GM10266 (cell line): ENCODE data around the gene SPATA24.

Experiments
- DNase-seq: peaks from one replicate; pipeline ENCODE4 v3.0.0; 2012; ENCODE audit errors: extremely low spot score
- TF ChIP-seq, protein P1 (sequence below): IDR thresholded peaks from 2 replicates; pipeline ENCODE4 v1.5.1; 2012; ENCODE audit warnings: mild to moderate bottlenecking, low read depth; ENCODE audit not compliant: control insufficient read depth, insufficient read depth; ENCODE audit errors: missing control alignments

The SPATA24 gene

DNA sequence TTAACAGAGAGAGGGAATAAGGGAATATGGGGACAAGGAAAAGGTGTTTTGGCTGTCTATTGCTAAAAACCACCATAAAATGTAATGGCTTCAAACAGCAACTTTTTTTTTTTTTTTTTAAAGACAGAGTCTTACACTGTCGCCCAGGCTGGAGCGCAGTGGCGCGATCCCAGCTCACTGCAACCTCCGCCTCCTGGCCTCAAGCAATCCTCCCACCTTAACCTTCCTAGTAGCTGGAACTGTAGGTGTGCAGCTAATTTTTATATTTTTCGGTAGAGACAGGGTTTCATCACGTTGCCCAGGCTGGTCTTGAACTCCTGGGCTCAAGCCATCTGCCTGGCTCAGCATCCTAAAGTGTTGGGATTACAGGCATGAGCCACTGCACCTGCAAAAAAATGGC, 4.3 kb upstream of the SPATA24 start:
- TF ChIP-seq, protein P1, sequence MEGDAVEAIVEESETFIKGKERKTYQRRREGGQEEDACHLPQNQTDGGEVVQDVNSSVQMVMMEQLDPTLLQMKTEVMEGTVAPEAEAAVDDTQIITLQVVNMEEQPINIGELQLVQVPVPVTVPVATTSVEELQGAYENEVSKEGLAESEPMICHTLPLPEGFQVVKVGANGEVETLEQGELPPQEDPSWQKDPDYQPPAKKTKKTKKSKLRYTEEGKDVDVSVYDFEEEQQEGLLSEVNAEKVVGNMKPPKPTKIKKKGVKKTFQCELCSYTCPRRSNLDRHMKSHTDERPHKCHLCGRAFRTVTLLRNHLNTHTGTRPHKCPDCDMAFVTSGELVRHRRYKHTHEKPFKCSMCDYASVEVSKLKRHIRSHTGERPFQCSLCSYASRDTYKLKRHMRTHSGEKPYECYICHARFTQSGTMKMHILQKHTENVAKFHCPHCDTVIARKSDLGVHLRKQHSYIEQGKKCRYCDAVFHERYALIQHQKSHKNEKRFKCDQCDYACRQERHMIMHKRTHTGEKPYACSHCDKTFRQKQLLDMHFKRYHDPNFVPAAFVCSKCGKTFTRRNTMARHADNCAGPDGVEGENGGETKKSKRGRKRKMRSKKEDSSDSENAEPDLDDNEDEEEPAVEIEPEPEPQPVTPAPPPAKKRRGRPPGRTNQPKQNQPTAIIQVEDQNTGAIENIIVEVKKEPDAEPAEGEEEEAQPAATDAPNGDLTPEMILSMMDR = no peak
- no peak for DNase-seq

DNA sequence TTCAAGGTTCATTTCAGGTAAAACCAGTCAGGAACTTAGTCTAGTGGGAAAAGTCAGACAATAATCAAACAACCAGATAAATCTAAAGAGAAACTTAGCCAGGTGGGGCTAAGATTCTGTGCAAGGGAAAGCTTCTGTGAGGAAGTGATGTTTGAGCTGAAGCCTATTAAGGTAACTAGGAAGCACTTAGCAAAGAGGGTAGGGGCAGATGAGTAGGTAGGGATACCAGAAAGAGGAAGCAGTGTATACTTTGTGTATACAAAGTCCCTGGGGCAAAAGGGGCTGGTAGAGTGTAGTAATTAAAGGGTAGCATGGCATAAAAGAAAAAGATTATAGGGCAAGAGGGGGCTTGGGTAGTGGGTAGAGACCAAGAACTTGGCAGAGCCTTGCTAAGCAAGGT, 3.6 kb upstream of the SPATA24 start:
- DNase-seq = no peak
- TF ChIP-seq, protein P1 = no peak

DNA sequence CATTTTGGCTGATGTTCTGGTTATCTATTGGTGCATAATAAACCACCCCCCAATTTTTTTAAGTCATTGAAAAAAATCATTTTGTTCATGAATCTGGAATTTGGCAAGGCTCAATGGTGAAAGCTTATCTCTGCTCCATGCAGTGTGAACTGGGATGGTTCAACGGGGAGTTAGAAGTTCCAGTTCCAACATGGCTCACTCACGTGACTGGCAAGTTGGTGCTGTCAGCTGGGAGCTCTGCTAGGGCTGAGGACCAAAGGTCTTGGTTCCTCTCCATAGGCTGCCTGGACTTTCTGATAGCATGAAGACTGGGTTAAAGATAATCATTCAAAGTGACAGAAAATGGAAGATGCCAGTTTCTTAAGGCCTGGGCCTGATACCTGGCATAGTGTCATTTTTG, 3.1 kb upstream of the SPATA24 start:
- TF ChIP-seq, protein P1 = no peak

DNA sequence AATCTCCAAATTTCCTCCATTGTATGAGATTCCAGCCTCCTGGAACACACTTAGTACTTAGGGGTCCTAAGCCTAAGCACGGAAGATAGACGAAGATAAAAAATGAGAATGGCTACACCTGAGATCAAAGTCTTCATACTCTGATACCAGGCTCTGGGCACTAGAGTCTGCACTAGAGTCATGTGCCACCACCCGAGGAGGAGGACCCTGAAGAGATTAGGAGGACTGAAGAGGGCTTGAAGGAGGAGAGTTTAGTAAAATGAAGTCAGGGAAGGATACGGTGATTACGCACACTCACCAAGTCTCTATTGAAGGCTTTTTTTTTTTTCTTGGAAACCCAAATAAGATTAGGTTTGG, 573 bp upstream of the SPATA24 start:
- TF ChIP-seq, protein P1 = no peak
- DNase-seq = no peak

More for the DNA sequence above, 3.1 kb upstream of the SPATA24 start:
- DNase-seq = no peak

DNA sequence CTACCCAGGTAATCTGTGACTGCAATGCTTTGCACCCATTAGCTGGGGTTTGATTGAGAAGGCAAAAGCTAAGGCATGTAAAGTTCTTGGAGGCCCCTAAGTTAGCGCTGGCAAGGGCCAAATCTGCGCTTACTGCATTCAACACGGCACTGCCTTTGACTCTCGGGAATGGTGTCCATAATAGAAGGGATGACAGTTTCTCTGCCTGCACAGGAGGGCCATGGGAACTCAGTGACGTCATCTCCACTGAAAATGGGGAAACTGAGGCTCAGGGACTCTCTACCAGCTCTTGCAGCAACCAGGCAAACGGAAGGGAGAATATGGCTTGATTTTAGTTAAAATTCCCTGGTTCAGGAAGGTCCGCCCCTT, 487 bp downstream of the SPATA24 start:
- TF ChIP-seq, protein P1 = no peak
- no peak for DNase-seq

DNA sequence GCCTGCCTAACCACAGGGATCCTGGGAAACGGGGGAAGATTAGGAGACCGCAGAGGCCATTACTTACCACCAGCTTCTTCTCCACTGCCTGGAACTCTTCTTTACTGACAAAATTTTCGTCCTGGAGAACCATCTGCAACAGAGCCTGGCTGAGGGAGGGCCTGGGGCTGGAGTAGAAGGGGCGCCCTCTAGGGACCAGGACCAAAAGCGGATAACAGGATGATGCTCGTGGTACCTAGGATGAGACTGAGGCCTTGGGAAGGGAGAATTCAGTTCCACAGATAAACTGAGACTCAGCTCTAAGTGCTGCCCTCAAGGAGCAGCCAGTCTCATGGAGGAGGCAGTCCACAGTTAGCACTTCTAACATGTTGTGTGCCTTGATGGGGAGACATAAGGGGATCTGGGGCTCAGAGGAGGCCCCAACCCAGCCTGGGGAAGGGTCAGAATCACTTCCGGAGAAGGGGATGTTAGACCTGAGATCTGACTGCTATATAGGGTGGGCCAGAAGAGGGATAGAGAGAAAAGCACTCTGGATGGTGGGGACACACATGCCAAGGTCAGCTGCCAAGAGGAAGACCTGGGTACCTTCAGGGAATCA, 1.2 kb downstream of the SPATA24 start:
- TF ChIP-seq, protein P1 = peak; percentile 56
- no peak for DNase-seq

DNA sequence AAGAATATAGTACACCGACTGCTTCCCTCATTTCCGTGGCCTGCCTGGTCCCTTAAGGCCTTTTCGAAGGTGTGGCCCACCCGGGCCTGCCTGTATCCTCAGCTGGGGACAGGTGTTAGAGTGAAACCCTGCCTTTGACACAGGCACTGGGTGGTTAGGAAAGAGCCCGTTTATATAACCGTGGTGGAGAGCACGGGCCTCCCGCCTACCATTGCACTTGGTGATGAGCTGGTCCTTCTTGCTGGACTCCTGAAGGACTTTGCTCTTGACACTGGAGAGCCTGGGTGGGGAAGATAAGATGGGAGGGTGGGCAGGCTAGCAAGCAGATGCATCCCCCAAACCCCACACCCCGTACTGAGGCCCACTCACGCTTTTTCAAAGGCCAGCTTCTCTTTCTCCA, 2.3 kb downstream of the SPATA24 start:
- TF ChIP-seq, protein P1 = no peak
- DNase-seq = no peak
